MM.1S (cell line): Measurements from ENCODE around the gene CBR3.

ENCODE experiments used
- CTCF ChIP-seq: fragments of 300-600 bp; sonication (generic); IDR thresholded peaks from 2 replicates; pipeline ENCODE4 v1.5.1; 2016; ENCODE audit warnings: antibody characterized with exemption, low read length, mixed read lengths
- EZH2 ChIP-seq: fragments of 300-600 bp; sonication (generic); optimal IDR thresholded peaks from 2 replicates; pipeline ENCODE3; 2017; ENCODE audit warnings: low read depth, mild to moderate bottlenecking, antibody characterized with exemption, low read length, mixed read lengths
- EZH2phosphoT487 ChIP-seq: fragments of 300-600 bp; sonication (generic); IDR thresholded peaks from 2 replicates; pipeline ENCODE4 v1.6.1; 2018; ENCODE audit warnings: antibody characterized with exemption, low read length

- TF ChIP-seq CTCF = no peak
- no peak for TF ChIP-seq EZH2
- TF ChIP-seq EZH2phosphoT487 = no peak
Measured at GRCh38 chr21:36185523-36185922, 50.6 kb downstream of the CBR3 start.
